ENCODE data around the gene RTL10.

RTL10 gene

GRCh38 chr22:19863571-19863970, 8.9 kb upstream of the RTL10 start:
- H3K79me2 ChIP-seq, result no peaks in the 10 kb centered on the region
- H3K36me3 ChIP-seq (ENCODE audit: control insufficient read depth, insufficient read depth, low read length), result no peaks in the 10 kb centered on the region
- no peak overlapping the region for H3K4me3 ChIP-seq (ENCODE audit: low read depth, low read length)
- TF ChIP-seq CTCF (IDR thresholded peaks at IDR 0.05), result no peak
- no peaks in the 10 kb centered on the region for H3K9me3 ChIP-seq (ENCODE audit: control insufficient read depth, low read length)
- H3K4me2 ChIP-seq (ENCODE audit: low read length), result no peak overlapping the region
- H3K4me1 ChIP-seq, result no peaks in the 10 kb centered on the region
- H2AFZ ChIP-seq, result no peak overlapping the region
- no peak overlapping the region for H3K27ac ChIP-seq
- H3K27me3 ChIP-seq (ENCODE audit: control insufficient read depth, insufficient read depth, low read length), result no peaks in the 10 kb centered on the region
- no peak overlapping the region for H3K9ac ChIP-seq

GRCh38 chr22:19862619-19863246, 8.1 kb upstream of the RTL10 start:
- Histone ChIP-seq H3K9ac (no peak overlapping the region), H3K4me3 (ENCODE audit: low read depth, low read length) (no peak overlapping the region), H2AFZ (no peak overlapping the region), H3K4me1 (no peaks in the 10 kb centered on the region), H3K79me2 (no peaks in the 10 kb centered on the region), H3K27ac (no peak overlapping the region), H3K27me3 (ENCODE audit: control insufficient read depth, insufficient read depth, low read length) (no peaks in the 10 kb centered on the region), H3K9me3 (ENCODE audit: control insufficient read depth, low read length) (no peaks in the 10 kb centered on the region), H3K4me2 (ENCODE audit: low read length) (no peak overlapping the region), H3K36me3 (ENCODE audit: control insufficient read depth, insufficient read depth, low read length) (no peaks in the 10 kb centered on the region)
- TF ChIP-seq CTCF (IDR thresholded peaks at IDR 0.05), result no peak

- Histone ChIP-seq H3K4me1 (peaks cover 6% of the 10 kb centered on the region), H3K27ac (no peak overlapping the region), H3K79me2 (no peaks in the 10 kb centered on the region), H3K36me3 (ENCODE audit: control insufficient read depth, insufficient read depth, low read length) (no peaks in the 10 kb centered on the region), H3K4me2 (ENCODE audit: low read length) (no peak overlapping the region), H3K9me3 (ENCODE audit: control insufficient read depth, low read length) (no peaks in the 10 kb centered on the region), H2AFZ (no peak overlapping the region), H3K27me3 (ENCODE audit: control insufficient read depth, insufficient read depth, low read length) (no peaks in the 10 kb centered on the region), H3K9ac (no peak overlapping the region), H3K4me3 (ENCODE audit: low read depth, low read length) (no peak overlapping the region)
- TF ChIP-seq CTCF (IDR thresholded peaks at IDR 0.05), result no peak
Observed at GRCh38 chr22:19859861-19860510, 5.3 kb upstream of the RTL10 start.

GRCh38 chr22:19857382-19857781, 2.7 kb upstream of the RTL10 start:
- H3K27me3 ChIP-seq (ENCODE audit: control insufficient read depth, insufficient read depth, low read length), result no peaks in the 10 kb centered on the region
- TF ChIP-seq CTCF (IDR thresholded peaks at IDR 0.05), result no peak
- H3K4me3 ChIP-seq (ENCODE audit: low read depth, low read length), result no peak overlapping the region
- H3K79me2 ChIP-seq, result peaks cover 8% of the 10 kb centered on the region
- H3K9ac ChIP-seq, result no peak overlapping the region
- H3K4me1 ChIP-seq, result peaks cover 8% of the 10 kb centered on the region
- H3K27ac ChIP-seq, result no peak overlapping the region
- no peak overlapping the region for H2AFZ ChIP-seq
- no peaks in the 10 kb centered on the region for H3K36me3 ChIP-seq (ENCODE audit: control insufficient read depth, insufficient read depth, low read length)
- no peaks in the 10 kb centered on the region for H3K9me3 ChIP-seq (ENCODE audit: control insufficient read depth, low read length)
- H3K4me2 ChIP-seq (ENCODE audit: low read length), result no peak overlapping the region
